NCI-H2171 treated with DMSO at 0.1 percent for 48 hours (cell line): ENCODE data around the gene NCS1.

Experiments used
- DNase-seq: peaks from one replicate; lab custom pipeline; 2025; lab: John Stamatoyannopoulos, UW

NCS1 gene

DNA sequence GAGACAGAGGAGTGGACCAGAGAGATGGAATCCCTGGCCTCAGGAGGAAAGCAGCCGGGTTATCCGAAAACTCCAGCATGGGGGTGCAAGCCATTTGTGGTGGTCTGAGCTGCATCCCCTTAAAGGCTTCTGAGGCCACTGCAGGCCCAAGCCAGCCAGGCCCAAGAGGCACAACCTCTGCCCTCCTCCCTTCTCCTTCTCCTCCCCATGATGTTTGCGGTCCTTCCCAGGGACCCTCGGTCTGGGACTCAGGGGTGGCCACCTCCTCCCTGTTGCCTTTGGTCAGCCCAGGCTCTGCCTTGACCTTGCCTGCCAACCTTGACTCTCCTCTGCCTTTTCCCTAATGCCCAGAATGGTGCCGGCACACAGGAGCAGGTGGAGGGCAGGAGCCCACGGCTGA, 4.6 kb downstream of the NCS1 start:
- no peak for DNase-seq

DNA sequence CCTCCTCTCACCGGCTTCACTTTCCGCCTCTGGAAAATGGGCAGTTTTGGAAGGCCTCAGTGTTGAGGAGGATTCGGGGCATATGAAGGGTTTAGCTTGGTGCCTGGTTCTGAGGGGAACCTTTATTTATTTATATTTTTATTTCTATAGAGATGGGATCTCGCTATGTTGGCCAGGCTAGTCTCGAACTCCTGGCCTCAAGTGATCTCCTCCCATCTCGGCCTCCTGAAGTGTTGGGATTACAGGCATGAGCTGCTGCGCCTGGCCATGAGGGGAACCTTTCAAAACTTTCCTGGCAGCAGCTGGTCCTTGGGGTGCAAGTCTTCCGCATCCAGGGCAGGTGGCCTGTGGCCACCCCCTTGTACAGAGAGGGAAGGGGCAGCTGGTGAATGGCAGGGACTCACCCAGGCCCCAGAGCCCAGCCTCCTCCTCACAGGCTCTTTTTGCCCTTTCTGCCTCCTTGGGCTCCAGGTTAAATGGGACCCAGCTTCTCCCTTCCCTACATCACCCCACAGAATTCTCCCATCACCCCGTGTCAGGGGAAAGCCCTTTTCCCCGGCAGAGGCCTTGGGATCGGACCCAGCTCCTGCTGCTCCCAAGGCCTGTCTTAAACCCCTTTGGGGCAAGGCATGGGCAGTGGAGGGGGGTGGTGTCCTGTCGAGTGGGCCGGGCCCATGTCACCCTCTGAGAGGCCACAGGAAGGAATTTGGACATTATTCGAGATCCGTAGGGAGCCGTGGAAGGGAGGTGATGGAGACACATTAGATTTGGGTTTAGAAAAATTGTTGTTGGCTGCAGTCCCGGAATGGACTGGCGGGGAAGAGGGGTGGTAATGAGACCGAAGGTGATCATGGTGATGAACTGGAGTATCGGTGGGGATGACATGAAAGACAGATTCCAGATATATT, 5.9 kb downstream of the NCS1 start:
- no peak for DNase-seq

- no peak for DNase-seq
These were observed 7.2 kb downstream of the NCS1 start for GRCh38 chr9:130179331-130179907.

DNA sequence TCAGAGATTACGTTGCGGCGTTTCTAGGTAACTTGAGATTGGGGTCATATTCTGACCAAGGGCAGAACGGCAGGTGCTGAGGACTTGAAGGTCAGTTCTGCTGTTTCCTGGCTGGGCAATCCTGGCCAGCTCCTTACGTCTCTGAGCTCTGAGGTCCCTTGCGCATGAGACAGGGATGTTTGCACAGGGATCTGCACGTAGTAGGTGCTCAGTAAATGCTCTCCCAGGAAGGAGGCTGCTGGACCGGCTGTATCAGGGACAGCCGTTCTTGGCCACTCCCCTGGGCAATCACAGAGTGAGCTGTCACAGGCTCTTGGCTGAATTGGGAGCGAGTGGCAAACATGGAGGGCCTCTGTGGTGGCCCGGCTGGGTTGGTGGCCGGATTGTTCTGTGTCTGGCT, 8.3 kb downstream of the NCS1 start:
- DNase-seq, result no peak

DNA sequence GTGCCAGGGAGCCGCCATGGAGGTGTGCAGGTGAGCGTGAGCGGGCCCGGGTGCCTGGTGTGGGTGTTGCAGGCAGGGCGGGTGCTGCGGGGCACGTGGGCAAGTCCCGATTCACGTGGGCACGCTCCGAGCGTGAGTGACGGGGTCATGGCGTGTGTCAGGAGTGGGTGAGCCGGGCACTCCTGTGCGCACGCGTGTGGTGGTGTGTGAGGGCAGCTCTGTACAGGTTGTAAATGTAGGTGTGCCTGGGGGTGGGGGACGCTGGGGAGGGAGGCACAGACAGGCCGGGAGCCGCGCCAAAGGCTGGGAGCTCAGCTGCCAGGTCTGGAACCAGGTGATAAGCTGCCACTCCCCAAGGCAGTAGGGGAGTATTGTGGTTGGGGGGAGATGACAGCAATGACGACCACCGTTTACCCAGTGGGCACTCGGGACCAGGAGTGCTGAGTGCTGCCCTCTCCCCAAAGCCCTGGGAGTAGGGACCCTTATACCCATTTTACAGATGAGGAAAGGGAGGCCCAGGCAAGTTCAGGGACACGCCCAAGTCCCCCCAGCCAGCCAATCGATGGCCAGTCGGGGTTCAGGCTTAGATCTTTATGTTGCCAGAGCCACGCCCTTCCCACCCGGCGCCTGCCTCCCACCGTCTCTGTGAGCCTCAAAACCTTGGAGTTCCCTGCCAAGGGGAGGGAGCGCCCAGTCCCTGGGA, 9.6 kb downstream of the NCS1 start:
- no peak for DNase-seq

GRCh38 chr9:130182381-130182909, 10.2 kb downstream of the NCS1 start:
- DNase-seq, result no peak

DNA sequence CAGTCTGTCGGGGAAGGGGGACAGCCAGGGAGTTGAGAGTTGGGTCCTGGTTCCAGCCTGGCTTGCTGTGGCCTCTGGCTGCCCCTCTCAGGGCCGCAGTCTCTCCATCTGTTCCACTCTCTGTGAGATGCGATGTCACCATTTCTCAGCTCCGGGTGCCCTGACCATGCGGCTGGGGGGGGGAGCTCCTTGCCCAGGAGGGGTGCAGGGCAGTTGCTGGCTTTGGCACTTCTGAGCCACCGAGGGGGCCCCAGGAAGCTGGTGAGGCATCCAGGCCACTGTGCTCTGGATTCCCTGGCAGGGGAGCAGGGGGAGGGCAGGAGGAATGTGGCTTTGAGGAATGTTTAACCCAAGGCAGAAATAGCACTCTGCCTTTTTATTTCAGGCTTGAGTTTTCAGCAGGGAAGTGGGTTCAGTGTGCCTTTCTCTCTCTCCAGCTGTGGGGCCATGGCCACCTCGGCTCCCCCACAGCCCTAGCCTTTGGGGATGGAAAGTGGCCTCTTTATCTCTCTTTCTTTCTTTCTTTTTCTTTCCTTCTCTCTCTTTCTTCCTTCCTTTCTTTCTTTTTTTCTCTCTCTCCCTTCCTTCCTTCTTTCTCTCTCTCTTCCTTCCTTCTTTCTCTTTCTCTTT, 11.0 kb downstream of the NCS1 start:
- DNase-seq, result no peak

DNA sequence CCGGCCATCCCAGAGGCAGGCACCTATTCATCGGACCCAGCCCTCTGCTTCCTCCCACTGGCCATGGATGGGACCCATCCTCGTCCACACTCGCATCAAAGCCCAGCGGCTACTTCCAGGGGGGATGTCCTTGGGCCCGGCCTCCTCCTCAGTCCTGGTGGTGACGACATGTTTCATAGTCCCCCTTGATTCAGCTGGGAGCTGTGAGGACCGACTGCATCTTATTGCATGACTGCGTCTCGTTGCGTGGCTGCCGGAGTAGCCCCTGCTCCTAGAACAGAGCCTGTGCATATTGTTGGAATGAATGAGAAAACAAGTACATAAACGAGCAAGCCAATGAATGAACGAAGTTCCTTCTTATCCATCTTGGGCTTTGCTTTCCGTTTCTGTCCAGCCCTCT, 12.8 kb downstream of the NCS1 start:
- DNase-seq, result no peak

DNA sequence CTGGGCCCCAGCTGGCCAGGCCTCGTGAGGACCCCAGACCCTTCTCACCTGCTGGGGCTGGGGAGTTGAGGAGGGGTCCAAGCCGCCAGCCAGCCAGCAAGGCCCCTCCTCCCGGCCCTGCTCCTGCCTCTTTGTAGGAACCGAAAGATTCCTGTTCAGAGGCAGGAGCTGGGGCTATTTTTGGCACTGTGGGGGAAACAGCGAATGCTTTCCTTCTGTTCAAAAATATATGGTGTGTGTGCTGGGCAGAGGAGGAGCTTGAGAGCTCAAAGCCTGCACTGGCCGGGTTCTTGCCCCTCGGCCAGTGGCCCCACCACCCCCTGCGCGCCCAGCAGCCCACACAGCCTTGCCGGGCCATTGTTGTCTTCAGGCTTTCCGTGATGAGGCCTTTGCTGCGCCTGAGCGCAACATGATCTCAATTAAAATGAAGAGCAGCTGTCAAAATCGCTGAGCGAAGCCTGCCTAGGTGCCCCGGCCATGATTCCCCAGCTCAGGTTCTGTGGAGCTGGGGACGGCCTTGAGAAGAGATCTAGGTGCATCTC, 13.4 kb downstream of the NCS1 start:
- peak; percentile 84 for DNase-seq

DNA sequence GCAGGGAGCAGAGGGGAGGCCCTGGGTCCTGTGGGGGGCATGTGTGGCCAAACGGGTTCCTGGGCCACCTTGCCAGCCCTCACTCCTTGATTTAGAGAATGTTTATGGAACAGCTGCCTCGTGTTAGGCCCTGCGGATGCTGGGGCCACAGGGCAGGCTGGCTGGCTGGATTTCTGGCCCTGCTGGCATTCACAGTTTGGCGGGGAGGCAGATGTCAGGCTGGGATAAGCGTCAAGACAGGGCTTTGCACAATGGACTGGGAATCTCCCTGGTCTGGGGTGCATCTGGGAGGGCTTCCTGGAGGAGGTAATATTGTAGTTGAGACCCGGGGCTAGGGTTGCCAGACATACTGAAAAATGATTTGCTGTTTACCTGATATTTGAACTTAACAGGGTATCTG, 13.8 kb downstream of the NCS1 start:
- no peak for DNase-seq

- DNase-seq, result no peak
These were observed 14.8 kb downstream of the NCS1 start for GRCh38 chr9:130186839-130187522.

DNA sequence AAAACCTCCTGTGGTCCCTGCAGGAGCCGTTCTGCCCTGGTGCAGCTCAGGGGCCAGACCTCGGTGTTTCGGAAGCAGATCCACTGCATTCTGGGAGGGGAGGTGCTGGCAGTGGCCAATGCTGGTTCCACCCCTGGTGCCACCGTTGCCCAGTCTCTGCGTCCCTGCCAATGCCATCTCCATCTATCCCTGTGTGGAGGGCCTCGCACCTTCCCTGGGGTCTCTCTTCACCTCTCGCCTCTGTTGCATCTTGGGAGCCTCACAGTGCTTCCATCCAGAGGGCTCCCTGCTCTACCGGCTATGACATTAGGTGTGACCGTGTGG, 15.3 kb downstream of the NCS1 start:
- no peak for DNase-seq

GRCh38 chr9:130188860-130189481, 16.8 kb downstream of the NCS1 start:
- no peak for DNase-seq

DNA sequence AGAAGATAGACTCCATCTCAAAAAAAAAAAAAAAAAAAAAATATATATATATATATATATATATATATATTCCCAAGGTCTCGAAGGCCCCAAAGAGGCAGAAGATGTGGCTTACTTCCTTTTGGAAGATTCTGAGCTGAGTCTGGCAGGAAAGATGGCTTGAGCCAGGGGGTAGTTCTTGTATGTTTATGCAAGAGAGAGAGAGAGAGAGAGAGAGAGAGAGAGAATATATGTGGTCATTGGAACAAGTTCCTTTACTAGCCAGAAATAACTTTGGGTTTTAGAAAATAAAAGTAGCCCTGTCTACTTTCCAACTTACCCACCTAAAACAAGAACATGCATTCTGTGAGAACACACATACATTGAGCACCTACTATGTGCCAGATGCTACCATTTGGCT, 17.6 kb downstream of the NCS1 start:
- DNase-seq, result no peak

- DNase-seq, result no peak
These were observed 19.0 kb downstream of the NCS1 start for GRCh38 chr9:130191068-130191748.

GRCh38 chr9:130191749-130192120, 19.5 kb downstream of the NCS1 start:
- no peak for DNase-seq

DNA sequence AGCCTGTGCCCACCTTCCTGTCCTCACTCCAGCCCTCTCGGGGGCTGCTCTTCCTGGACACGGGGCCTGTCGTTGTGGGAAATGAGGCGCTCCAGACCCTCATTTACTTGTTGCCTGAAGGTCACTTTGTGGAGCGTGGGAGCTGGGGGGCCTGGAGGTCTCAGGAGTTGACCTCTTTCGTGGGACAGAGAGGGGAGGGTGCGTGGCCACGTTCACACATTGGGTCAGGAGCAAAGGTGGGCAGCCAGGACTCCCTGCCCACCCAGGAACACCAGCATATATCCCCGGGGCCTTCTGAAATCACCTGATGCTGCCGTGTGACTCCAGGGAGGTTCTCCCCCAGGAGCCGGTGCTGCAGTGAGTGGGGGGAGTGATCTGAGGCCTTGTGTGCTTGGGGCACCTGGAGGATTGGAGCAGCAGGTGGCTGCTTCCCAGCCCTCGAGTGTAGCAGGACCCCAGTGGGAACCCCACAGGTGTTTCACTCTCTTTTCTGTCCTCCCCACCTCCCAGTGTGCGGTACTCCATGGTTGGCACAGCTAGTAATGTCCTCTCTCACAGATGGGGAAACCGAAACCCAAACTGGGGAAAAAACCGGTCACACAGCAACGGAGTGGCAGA, 20.3 kb downstream of the NCS1 start:
- DNase-seq, result peak; percentile 69

DNA sequence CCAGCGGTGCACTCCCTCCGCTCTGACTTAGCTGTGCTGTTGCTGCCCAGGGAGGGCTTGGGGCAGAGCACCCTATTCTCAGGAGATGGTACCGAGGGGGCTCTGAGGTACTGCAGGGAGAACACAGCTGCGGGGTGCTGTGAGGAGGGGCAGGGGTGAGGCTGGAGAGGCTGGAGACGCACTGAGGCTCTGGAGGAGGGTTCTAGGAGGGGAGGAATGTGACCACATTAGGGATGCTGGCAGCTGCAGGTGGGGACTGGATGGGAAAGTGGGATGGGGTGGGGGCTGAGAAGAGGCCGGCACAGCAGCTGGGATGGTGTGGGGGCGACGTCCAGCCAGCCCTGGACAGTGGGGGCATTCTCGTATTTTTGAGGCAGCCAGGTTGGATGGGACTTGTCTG, 20.9 kb downstream of the NCS1 start:
- DNase-seq, result peak; percentile 60

- DNase-seq, result peak; percentile 82
These were observed 21.6 kb downstream of the NCS1 start for GRCh38 chr9:130193531-130194377.
